Measurements from ENCODE around the gene S1PR3.

DNA sequence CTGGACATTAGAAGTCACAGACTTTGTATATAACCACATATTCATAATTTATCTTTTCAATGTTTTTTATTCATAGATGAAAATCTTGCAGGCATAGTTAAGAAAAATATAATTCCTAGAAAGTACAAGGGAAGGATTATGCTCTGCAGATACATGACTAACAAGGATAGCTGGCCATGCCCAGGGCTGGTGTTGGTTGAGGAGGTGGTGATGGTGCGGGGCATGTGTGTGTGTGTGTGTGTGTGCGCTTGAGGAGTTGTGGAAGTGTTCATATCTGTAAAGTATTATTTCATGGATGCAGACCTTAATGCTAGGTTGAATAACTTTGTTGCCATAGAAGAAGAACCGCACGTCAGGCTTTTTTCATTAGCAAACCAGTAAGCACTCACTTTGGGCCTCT is 1.3 kb downstream of the S1PR3 start:
- TF ChIP-seq, protein P1, sequence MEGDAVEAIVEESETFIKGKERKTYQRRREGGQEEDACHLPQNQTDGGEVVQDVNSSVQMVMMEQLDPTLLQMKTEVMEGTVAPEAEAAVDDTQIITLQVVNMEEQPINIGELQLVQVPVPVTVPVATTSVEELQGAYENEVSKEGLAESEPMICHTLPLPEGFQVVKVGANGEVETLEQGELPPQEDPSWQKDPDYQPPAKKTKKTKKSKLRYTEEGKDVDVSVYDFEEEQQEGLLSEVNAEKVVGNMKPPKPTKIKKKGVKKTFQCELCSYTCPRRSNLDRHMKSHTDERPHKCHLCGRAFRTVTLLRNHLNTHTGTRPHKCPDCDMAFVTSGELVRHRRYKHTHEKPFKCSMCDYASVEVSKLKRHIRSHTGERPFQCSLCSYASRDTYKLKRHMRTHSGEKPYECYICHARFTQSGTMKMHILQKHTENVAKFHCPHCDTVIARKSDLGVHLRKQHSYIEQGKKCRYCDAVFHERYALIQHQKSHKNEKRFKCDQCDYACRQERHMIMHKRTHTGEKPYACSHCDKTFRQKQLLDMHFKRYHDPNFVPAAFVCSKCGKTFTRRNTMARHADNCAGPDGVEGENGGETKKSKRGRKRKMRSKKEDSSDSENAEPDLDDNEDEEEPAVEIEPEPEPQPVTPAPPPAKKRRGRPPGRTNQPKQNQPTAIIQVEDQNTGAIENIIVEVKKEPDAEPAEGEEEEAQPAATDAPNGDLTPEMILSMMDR (IDR thresholded peaks at IDR 0.05; ENCODE audit: extremely low read depth in 1 of 2, insufficient read depth in 1 of 2, low read depth in 1 of 2, low read length in 2 of 2): no peak
- TF ChIP-seq JUN (IDR thresholded peaks at IDR 0.05; ENCODE audit: borderline replicate concordance, insufficient read depth, insufficient read length, low read depth): no peak
- TF ChIP-seq, protein P2, sequence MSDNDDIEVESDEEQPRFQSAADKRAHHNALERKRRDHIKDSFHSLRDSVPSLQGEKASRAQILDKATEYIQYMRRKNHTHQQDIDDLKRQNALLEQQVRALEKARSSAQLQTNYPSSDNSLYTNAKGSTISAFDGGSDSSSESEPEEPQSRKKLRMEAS (IDR thresholded peaks at IDR 0.05; ENCODE audit: insufficient read depth, insufficient read length): no peak
- no peak for TF ChIP-seq POLR2AphosphoS5 (IDR thresholded peaks at IDR 0.05; ENCODE audit: insufficient read depth, low read depth, low read length)
- no peak for TF ChIP-seq POLR2A (IDR thresholded peaks at IDR 0.05; ENCODE audit: low read depth, low read length)
- TF ChIP-seq MYC (IDR thresholded peaks at IDR 0.05; ENCODE audit: low read depth, low read length): no peak
- no peak for TF ChIP-seq EZH2 (IDR thresholded peaks at IDR 0.05; ENCODE audit: borderline replicate concordance, low read depth, low read length, severe bottlenecking)
- no peak for TF ChIP-seq GATA2 (IDR thresholded peaks at IDR 0.05; ENCODE audit: insufficient read depth, insufficient read length, low read depth, low read length)
- TF ChIP-seq FOS (IDR thresholded peaks at IDR 0.05; ENCODE audit: borderline replicate concordance, insufficient read depth, low read length): no peak

Data from endothelial cell of umbilical vein (primary cell).